ENCODE measurements around the gene NFIA. TPM values are rescaled to one million over a fixed set of nuclear protein-coding genes. Genes with fewer than 3 reads are reported as not detected.

NFIA gene
- polyA plus RNA-seq, 1 donor (not counting 4 experiments of a cell fraction or from before 2014, with no cell fraction given) = 14.7 TPM

DNA sequence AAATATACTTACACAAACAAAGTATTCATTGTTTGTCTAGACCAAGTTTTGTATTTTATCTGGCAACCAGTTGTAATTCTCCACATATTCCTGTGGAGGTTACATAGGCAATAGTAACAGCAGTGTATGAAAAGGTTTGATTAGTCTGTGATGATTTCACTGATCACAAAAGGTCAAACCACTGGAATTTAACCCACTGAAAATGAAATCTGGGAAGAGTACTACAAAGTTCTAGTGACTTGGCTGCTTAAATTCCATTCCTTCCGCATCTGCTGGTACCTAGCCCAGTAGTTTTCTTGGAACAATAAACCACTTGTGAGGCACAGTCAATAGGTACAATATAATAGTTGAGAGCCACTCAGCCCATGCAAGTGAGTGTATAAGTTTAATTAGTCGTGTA, 205.4 kb downstream of the NFIA start:
- Histone ChIP-seq H3K4me2 (ENCODE audit: control insufficient read depth, extremely low read depth, insufficient read depth, low read depth, low read length) (peak overlapping the region; percentile 45), H3K9me3 (ENCODE audit: control insufficient read depth, low read depth, low read length) (no peaks in the 10 kb centered on the region), H3K9ac (ENCODE audit: control insufficient read depth, extremely low read depth, insufficient read depth, low read length) (peak overlapping the region; percentile 72), H3K36me3 (ENCODE audit: control insufficient read depth in 2 of 2, extremely low read depth in 1 of 2, insufficient read depth in 2 of 2, low read length in 2 of 2) (no peaks in the 10 kb centered on the region), H3K27ac (ENCODE audit: control insufficient read depth, insufficient read depth, low read length) (peak overlapping the region; percentile 87), H4K20me1 (ENCODE audit: control insufficient read depth, extremely low read depth, insufficient read depth, low read length) (no peaks in the 10 kb centered on the region), H3K4me3 (ENCODE audit: control insufficient read depth in 2 of 3, extremely low read depth in 1 of 3, insufficient read depth in 2 of 3, low read depth in 1 of 3, low read length in 3 of 3) (no peak overlapping the region), H3K4me1 (ENCODE audit: control insufficient read depth, extremely low read depth, insufficient read depth, low read length) (peaks cover 39% of the 10 kb centered on the region), H2AFZ (ENCODE audit: control insufficient read depth, low read length) (no peak overlapping the region), H3K79me2 (ENCODE audit: control insufficient read depth, insufficient read depth, low read length) (no peaks in the 10 kb centered on the region), H3K9me1 (ENCODE audit: control insufficient read depth, extremely low read depth, insufficient read depth, low read length) (no peaks in the 10 kb centered on the region), H3K27me3 (ENCODE audit: control insufficient read depth, extremely low read depth, insufficient read depth, low read length) (no peaks in the 10 kb centered on the region)
- DNase-seq (ENCODE audit: low read depth, low spot score) (no peak), FAIRE-seq (peak; percentile 86)
- dilution Hi-C loops (cut with MboI; ENCODE audit: extremely low pct_ligation_motif_present, low sequenced_read_pairs) = no loop called here
- TF ChIP-seq, protein P1, sequence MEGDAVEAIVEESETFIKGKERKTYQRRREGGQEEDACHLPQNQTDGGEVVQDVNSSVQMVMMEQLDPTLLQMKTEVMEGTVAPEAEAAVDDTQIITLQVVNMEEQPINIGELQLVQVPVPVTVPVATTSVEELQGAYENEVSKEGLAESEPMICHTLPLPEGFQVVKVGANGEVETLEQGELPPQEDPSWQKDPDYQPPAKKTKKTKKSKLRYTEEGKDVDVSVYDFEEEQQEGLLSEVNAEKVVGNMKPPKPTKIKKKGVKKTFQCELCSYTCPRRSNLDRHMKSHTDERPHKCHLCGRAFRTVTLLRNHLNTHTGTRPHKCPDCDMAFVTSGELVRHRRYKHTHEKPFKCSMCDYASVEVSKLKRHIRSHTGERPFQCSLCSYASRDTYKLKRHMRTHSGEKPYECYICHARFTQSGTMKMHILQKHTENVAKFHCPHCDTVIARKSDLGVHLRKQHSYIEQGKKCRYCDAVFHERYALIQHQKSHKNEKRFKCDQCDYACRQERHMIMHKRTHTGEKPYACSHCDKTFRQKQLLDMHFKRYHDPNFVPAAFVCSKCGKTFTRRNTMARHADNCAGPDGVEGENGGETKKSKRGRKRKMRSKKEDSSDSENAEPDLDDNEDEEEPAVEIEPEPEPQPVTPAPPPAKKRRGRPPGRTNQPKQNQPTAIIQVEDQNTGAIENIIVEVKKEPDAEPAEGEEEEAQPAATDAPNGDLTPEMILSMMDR (optimal IDR thresholded peaks at IDR 0.05 in 1 of 3, IDR thresholded peaks at IDR 0.05 in 1 of 3, conservative IDR thresholded peaks at IDR 0.05 in 1 of 3; ENCODE audit: extremely low read depth in 1 of 3, insufficient read depth in 2 of 3, low read length in 3 of 3) = no peak
- no peak for TF ChIP-seq EZH2 (IDR thresholded peaks at IDR 0.05; ENCODE audit: low read length)

DNA sequence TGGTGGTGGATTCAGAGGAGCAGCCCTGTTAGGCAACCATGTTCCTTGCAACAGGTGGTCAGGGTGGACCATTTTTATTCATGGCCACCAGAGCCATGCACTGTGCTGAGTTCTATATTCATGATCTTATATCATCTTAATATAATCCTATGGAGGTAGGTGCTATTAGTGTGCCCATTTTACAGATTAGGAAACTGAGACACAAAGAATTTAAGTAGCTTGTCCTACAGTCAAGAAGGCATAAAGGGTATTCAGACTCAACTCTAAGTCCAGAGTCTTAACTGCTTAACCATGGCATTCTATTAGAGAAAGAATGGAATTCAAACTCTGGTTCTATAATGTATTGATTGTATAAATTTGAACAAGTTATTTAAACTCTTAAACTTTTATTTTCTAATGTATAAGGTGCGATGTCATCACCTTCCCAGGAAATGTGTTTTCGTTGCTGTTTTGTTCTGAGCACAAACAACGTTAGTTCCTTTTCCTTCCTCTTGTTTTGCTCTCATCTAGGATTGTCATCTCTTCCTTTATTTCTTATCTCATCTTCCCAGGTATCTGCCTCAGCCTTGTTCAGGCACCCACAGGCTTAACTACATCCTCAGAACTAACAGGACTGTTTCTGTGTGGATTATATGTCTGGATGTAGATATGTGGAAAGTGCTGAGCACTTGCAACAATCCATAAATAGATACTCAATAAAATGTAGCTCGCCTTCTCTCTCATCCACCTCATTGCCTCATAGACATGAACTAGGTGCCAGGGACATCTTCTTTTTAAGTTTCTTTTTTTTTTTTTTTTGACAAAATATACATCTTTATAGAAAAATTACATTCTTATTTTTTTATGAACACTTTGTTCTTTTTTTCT, 207.1 kb downstream of the NFIA start:
- DNase-seq (ENCODE audit: low read depth, low spot score) (no peak), FAIRE-seq (no peak)
- no peak for TF ChIP-seq EZH2 (IDR thresholded peaks at IDR 0.05; ENCODE audit: low read length)
- TF ChIP-seq, protein P1 (optimal IDR thresholded peaks at IDR 0.05 in 1 of 3, IDR thresholded peaks at IDR 0.05 in 1 of 3, conservative IDR thresholded peaks at IDR 0.05 in 1 of 3; ENCODE audit: extremely low read depth in 1 of 3, insufficient read depth in 2 of 3, low read length in 3 of 3) = no peak
- peaks cover 52% of the 10 kb centered on the region for H3K4me1 ChIP-seq (ENCODE audit: control insufficient read depth, extremely low read depth, insufficient read depth, low read length)
- dilution Hi-C loops (cut with MboI; ENCODE audit: extremely low pct_ligation_motif_present, low sequenced_read_pairs) = no loop called here
- H3K27me3 ChIP-seq (ENCODE audit: control insufficient read depth, extremely low read depth, insufficient read depth, low read length) = no peaks in the 10 kb centered on the region
- no peaks in the 10 kb centered on the region for H3K9me3 ChIP-seq (ENCODE audit: control insufficient read depth, low read depth, low read length)
- H3K4me2 ChIP-seq (ENCODE audit: control insufficient read depth, extremely low read depth, insufficient read depth, low read depth, low read length) = no peak overlapping the region
- no peak overlapping the region for H3K4me3 ChIP-seq (ENCODE audit: control insufficient read depth in 2 of 3, extremely low read depth in 1 of 3, insufficient read depth in 2 of 3, low read depth in 1 of 3, low read length in 3 of 3)
- no peak overlapping the region for H2AFZ ChIP-seq (ENCODE audit: control insufficient read depth, low read length)
- H3K36me3 ChIP-seq (ENCODE audit: control insufficient read depth in 2 of 2, extremely low read depth in 1 of 2, insufficient read depth in 2 of 2, low read length in 2 of 2) = no peaks in the 10 kb centered on the region
- no peaks in the 10 kb centered on the region for H3K79me2 ChIP-seq (ENCODE audit: control insufficient read depth, insufficient read depth, low read length)
- H4K20me1 ChIP-seq (ENCODE audit: control insufficient read depth, extremely low read depth, insufficient read depth, low read length) = no peaks in the 10 kb centered on the region
- H3K9me1 ChIP-seq (ENCODE audit: control insufficient read depth, extremely low read depth, insufficient read depth, low read length) = no peaks in the 10 kb centered on the region
- no peak overlapping the region for H3K27ac ChIP-seq (ENCODE audit: control insufficient read depth, insufficient read depth, low read length)
- no peak overlapping the region for H3K9ac ChIP-seq (ENCODE audit: control insufficient read depth, extremely low read depth, insufficient read depth, low read length)
